Measurements from ENCODE around the gene FBXO44.
A peak's percentile ranks its signal among the peaks of the same experiment; 100 is the strongest.
"Not testable (repeated sequence)": the region's sequence is repeated elsewhere in the genome, so short reads cannot be mapped to it uniquely, and the experiment has no call there.

FBXO44 gene, protein sequence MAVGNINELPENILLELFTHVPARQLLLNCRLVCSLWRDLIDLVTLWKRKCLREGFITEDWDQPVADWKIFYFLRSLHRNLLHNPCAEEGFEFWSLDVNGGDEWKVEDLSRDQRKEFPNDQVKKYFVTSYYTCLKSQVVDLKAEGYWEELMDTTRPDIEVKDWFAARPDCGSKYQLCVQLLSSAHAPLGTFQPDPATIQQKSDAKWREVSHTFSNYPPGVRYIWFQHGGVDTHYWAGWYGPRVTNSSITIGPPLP

DNA sequence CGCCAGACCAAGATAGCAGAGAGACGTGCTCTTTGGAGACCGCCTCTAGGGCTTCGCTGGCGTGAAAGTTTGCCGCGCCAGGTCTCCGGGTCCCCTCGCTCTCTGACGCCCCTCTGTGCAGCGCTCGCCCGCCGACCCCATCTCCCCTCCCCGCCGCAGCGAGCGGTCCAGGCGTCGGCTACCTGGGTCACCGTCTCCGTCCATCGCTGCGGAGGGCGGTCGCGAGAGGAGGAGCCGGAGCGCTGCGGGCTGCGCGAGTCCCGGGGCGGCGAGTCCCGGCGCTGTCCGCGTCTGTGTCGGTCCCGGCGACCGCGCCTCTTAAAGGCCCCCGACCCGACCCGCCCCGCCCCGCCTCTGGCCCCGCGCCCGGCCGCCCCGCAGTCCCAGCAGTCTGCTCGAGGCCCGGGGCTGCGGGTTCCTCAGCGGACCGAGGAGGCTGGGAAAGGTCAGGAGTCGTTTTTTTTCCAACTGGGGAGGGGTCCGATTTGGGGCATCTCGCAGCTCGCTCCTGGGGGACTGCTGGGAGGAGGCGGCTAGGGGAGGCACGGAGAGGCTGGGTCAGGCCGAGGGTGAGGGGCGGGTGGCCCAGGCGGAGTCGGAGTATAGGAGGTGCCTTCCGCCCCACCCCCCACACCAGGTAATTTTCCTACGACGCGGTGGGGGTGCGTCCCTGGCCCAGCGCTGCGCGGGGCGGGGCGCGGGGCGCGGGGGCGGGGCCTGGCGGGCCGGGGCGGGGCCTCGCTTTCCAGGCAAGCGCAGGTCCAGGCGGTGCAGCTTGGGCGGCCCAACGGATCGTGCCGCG lies at the start of gene FBXO44, which contains the start of gene FBXO2:
Gene FBXO44, plus strand, starts transcription at position 741 of the 802 bp plus-strand sequence. CDS start 959 bp downstream, outside the sequence.
Gene FBXO2, minus strand, starts transcription at position 293 of the 802 bp plus-strand sequence. Its CDS starts 89 bp downstream, at position 204.
- TF ChIP-seq, protein P1, sequence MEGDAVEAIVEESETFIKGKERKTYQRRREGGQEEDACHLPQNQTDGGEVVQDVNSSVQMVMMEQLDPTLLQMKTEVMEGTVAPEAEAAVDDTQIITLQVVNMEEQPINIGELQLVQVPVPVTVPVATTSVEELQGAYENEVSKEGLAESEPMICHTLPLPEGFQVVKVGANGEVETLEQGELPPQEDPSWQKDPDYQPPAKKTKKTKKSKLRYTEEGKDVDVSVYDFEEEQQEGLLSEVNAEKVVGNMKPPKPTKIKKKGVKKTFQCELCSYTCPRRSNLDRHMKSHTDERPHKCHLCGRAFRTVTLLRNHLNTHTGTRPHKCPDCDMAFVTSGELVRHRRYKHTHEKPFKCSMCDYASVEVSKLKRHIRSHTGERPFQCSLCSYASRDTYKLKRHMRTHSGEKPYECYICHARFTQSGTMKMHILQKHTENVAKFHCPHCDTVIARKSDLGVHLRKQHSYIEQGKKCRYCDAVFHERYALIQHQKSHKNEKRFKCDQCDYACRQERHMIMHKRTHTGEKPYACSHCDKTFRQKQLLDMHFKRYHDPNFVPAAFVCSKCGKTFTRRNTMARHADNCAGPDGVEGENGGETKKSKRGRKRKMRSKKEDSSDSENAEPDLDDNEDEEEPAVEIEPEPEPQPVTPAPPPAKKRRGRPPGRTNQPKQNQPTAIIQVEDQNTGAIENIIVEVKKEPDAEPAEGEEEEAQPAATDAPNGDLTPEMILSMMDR (IDR thresholded peaks at IDR 0.05; ENCODE audit: low read depth, low read length), result no peak
- H3K4me3 ChIP-seq (ENCODE audit: low read depth, low read length), result peak within 1 kb of the TSS; percentile 60

DNA sequence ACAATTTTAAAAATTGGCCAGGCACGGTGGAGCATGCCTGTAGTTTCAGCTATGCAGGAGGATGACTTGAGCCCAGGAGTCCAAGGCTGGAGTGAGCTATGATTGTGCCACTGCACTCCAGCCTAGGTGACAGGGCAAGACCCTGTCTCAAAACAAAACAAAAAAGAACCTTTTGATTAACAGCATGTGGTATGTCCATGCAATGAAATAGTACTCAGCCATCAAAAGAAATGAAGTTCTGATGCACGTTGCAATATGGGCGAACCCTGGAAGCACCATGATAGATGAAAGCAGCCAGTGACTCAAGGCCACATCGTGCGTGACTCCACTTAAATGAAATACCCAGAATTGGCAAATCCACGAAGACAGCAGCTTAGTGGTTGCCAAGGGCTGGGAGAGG lies 47.9 kb upstream of the FBXO44 start:
- H3K4me3 ChIP-seq (ENCODE audit: low read depth, low read length), result no peak overlapping the region
- TF ChIP-seq, protein P1 (IDR thresholded peaks at IDR 0.05; ENCODE audit: low read depth, low read length), result no peak

DNA sequence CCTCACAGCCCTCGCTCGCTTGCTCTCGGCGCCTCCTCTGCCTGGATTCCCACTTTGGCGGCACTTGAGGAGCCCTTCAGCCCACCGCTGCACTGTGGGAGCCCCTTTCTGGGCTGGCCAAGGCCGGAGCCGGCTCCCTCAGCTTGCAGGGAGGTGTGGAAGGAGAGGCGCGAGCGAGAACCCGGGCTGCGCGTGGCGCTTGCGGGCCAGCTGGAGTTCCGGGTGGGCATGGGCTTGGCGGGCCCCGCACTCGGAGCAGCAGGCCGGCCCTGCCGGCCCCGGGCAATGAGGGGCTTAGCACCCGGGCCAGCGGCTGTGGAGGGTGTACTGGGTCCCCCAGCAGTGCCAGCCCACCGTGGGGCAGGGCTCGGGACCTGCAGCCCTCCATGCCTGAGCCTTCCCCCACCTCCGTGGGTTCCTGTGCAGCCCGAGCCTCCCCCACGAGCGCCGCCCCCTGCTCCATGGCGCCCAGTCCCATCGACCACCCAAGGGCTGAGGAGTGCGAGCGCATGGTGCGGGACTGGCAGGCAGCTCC lies 46.0 kb upstream of the FBXO44 start:
- not testable (repeated sequence) for H3K4me3 ChIP-seq (ENCODE audit: low read depth, low read length)

DNA sequence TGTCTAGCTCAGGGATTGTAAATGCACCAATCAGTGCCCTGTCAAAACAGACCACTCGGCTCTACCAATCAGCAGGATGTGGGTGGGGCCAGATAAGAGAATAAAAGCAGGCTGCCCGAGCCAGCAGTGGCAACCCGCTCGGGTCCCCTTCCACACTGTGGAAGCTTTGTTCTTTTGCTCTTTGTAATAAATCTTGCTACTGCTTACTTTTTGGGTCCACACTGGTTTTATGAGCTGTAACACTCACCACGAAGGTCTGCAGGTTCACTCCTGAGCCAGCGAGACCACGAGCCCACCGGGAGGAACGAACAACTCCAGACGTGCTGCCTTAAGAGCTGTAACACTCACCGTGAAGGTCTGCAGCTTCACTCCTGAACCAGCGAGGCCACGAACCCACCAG lies 45.3 kb upstream of the FBXO44 start:
- not testable (repeated sequence) for H3K4me3 ChIP-seq (ENCODE audit: low read depth, low read length)

DNA sequence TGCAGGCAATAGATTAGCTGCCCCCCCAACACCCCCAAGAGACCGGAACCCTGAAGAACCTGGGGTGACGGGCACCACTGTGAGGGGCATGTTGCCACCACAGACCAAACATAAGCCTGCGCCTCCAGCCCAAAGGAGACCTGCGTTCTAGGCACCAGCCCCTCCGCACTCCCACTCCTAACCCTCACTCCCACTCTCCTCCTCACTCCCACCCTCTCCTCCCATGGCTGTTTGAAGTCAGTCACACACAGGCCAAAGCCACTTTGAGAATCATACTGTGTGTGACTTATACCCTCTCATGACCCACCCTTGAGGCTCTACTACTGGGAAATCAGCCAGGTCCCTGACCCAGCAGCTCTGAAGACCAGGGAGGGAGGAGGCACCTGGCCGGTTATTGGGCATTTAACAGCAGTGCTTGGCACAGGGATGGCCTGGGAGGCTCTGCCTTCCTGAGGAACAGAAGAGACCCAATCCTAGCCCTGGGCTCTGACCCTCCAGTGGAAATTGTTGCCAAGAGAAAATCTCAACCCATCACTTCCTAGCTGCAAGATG lies 44.0 kb upstream of the FBXO44 start:
- TF ChIP-seq, protein P1 (IDR thresholded peaks at IDR 0.05; ENCODE audit: low read depth, low read length), result no peak
- no peak overlapping the region for H3K4me3 ChIP-seq (ENCODE audit: low read depth, low read length)

DNA sequence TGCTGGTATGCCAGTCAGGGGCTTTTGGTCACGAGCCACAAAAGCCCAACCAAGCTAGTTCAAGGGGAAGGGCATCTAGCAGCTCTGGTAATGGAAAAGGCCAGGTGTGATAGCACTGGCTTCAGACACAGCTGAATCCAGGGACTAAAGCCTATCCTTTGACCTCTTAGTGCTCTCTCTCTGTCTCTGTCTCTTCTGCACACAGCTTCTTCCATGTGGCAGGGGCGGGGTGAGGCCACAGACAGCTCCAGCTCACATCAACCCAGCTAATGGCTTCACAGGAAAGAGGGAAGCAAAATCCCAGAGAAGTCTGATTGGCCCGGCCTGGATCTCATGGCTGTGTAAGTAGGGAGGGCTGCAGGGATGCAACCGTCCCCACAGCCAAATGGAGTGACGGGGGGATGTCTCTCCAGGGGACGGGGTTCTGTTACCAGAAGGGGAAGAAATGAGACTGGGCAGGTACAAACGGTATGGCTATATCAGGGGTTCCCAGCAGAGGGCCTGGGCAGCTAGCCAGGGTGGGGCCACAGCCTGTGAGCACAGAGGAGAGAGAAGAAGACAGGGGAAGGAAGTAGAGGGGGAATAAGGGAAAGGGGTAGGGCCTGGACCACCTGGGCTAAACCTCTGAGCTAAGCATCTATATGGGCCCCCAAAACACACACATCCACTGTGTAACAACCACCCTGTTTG lies 42.9 kb upstream of the FBXO44 start:
- TF ChIP-seq, protein P1 (IDR thresholded peaks at IDR 0.05; ENCODE audit: low read depth, low read length), result no peak
- no peak overlapping the region for H3K4me3 ChIP-seq (ENCODE audit: low read depth, low read length)

DNA sequence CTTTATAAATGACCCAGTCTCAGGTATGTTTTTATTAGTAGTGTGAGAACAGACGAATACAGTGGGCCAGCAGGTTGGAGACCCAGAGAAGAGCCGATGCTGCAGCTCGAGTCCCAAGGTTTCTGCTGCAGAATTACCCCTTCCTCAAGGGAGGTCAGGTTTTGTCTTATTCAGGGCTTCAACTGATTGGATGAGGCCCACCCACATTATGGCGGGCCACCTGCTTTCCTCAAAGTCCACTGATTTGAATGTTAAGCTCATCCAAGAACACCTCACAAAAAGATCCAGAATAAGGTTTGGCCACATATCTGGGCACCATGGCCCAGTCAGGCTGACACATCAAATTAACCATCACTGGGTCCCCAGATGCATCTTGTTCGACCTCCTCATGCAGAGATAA lies 41.3 kb upstream of the FBXO44 start:
- H3K4me3 ChIP-seq (ENCODE audit: low read depth, low read length), result no peak overlapping the region
- TF ChIP-seq, protein P1 (IDR thresholded peaks at IDR 0.05; ENCODE audit: low read depth, low read length), result no peak

Measured in WI38 (cell line).